Calu3 (cell line): Measurements from ENCODE around the gene GIT1. TPM values are rescaled to one million over a fixed set of nuclear protein-coding genes. Genes with fewer than 3 reads are reported as not detected.
A peak's percentile ranks its signal among the peaks of the same experiment; 100 is the strongest.

ENCODE experiments used
- BruUV-seq: library from RNA; stranded (reverse); fragments of 400-500 nt; replicated peaks from 2 replicates; lab custom pipeline; 2021; lab: Mats Ljungman, UMichigan
- CTCF ChIA-PET: fragments of 300-600 bp; sonication (Branson Sonifier 250); formaldehyde crosslinking; loops from one replicate; lab custom pipeline; 2022; ENCODE audit warnings: antibody characterized with exemption; lab: Charles Lee
- DNase-seq: peaks from one replicate; pipeline ENCODE4 v3.0.0; 2022
- H3K27ac Mint-ChIP-seq: one replicate; pipeline ENCODE4 v1.8.0; 2022; ENCODE audit warnings: mixed read lengths; ENCODE audit not compliant: unreplicated experiment
- H3K27me3 Mint-ChIP-seq: one replicate; pipeline ENCODE4 v1.8.0; 2022; ENCODE audit warnings: mixed read lengths; ENCODE audit not compliant: unreplicated experiment
- H3K36me3 Mint-ChIP-seq: one replicate; pipeline ENCODE4 v1.8.0; 2022; ENCODE audit warnings: mild to moderate bottlenecking, moderate library complexity, mixed read lengths; ENCODE audit not compliant: insufficient read depth, unreplicated experiment
- H3K4me1 Mint-ChIP-seq: one replicate; pipeline ENCODE4 v1.8.0; 2022; ENCODE audit warnings: mild to moderate bottlenecking, low read depth, mixed read lengths; ENCODE audit not compliant: unreplicated experiment
- H3K4me3 Mint-ChIP-seq: one replicate; pipeline ENCODE4 v1.8.0; 2022; ENCODE audit warnings: mild to moderate bottlenecking, low read depth, moderate library complexity, mixed read lengths; ENCODE audit not compliant: unreplicated experiment
- H3K9me3 Mint-ChIP-seq: one replicate; pipeline ENCODE4 v1.8.0; 2022; ENCODE audit warnings: low read depth, mixed read lengths; ENCODE audit not compliant: unreplicated experiment
- CTCF ChIP-seq: fragments of 200-600 bp; IDR thresholded peaks from one replicate; pipeline ENCODE4 v1.8.0; 2022; ENCODE audit warnings: antibody characterized with exemption; ENCODE audit not compliant: unreplicated experiment
- intact Hi-C: fragments of 100-400 bp; cut with micrococcal nuclease; formaldehyde crosslinking; loops from one replicate; pipeline ENCODE4 v1.10.0; 2022; ENCODE audit not compliant: unreplicated experiment
- total RNA-seq: library from RNA; stranded (reverse); gene quantifications from 2 replicates; pipeline ENCODE4 v1.2.3, GENCODE V29; 2022

The GIT1 gene
- total RNA-seq, 1 experiment from 2014 or later, result 47.7 TPM

- no TSS peak for BruUV-seq
- Mint-ChIP-seq H3K36me3 (peaks cover 57% of the 10 kb centered on the region), H3K27ac (no peak overlapping the region), H3K4me3 (no peak overlapping the region), H3K9me3 (no peaks in the 10 kb centered on the region), H3K27me3 (no peaks in the 10 kb centered on the region), H3K4me1 (no peaks in the 10 kb centered on the region)
- TF ChIP-seq CTCF, result no peak
- CTCF ChIA-PET, result interaction anchor here (0.5 kb wide), 1 partner anchor 8 kb away, joined by 3 read pairs; no protein-coding TSS in a partner anchor
- intact Hi-C loops, result no loop called here
- no peak for DNase-seq
These were observed 18.0 kb downstream of the GIT1 start for GRCh38 chr17:29571486-29571882.

- Mint-ChIP-seq H3K27ac (no peak overlapping the region), H3K36me3 (peaks cover 57% of the 10 kb centered on the region), H3K4me1 (no peaks in the 10 kb centered on the region), H3K4me3 (peak overlapping the region; percentile 19), H3K27me3 (no peaks in the 10 kb centered on the region), H3K9me3 (no peaks in the 10 kb centered on the region)
- DNase-seq, result no peak
- BruUV-seq, result TSS peak; percentile 48
- no peak for TF ChIP-seq CTCF
- CTCF ChIA-PET, result interaction anchor here (0.9 kb wide), 1 partner anchor 361 kb away, joined by 3 read pairs; no protein-coding TSS in a partner anchor
- intact Hi-C loops, result no loop called here
These were observed 18.9 kb downstream of the GIT1 start for GRCh38 chr17:29570521-29570920.

GRCh38 chr17:29569245-29569950 lies 20.1 kb downstream of the GIT1 start:
- CTCF ChIA-PET, result interaction anchor here (1.8 to 2.6 kb wide), 2 partner anchors 22 to 48 kb away, joined by 5 to 7 read pairs; no protein-coding TSS in a partner anchor
- DNase-seq, result no peak

More at GRCh38 chr17:29569245-29569950, 20.1 kb downstream of the GIT1 start:
- Mint-ChIP-seq H3K4me3 (peak overlapping the region; percentile 85), H3K9me3 (no peaks in the 10 kb centered on the region), H3K27ac (peak overlapping the region; percentile 72), H3K27me3 (no peaks in the 10 kb centered on the region), H3K4me1 (no peaks in the 10 kb centered on the region), H3K36me3 (peaks cover 54% of the 10 kb centered on the region)
- BruUV-seq, result TSS peak; percentile 17
- no peak for TF ChIP-seq CTCF
- intact Hi-C loops, result no loop called here
